GM13976 (cell line): ENCODE measurements around the gene INO80E.

Experiments used
- DNase-seq: peaks from one replicate; pipeline ENCODE4 v3.0.0; 2012; ENCODE audit warnings: low spot score
- CTCF ChIP-seq: IDR thresholded peaks from 2 replicates; pipeline ENCODE4 v1.5.1; 2012; ENCODE audit warnings: borderline replicate concordance, mild to moderate bottlenecking; ENCODE audit not compliant: insufficient read depth; ENCODE audit errors: extremely low read depth, missing control alignments, control extremely low read depth
- in situ Hi-C: fragments of 300-500 bp; cut with MboI; formaldehyde crosslinking; loops from one replicate; pipeline ENCODE4 v1.12.0; 2022; ENCODE audit warnings: low sequenced_read_pairs, mixed read lengths, inconsistent platforms; ENCODE audit not compliant: unreplicated experiment

Gene INO80E

GRCh38 chr16:30026449-30026848 lies 30.4 kb downstream of the INO80E start:
- no peak for DNase-seq
- TF ChIP-seq CTCF, result no peak
- in situ Hi-C loops, result no loop called here

GRCh38 chr16:30027588-30028437 lies 31.8 kb downstream of the INO80E start:
- in situ Hi-C loops, result no loop called here
- TF ChIP-seq CTCF, result no peak
- DNase-seq, result no peak

GRCh38 chr16:30028438-30029076 lies 32.5 kb downstream of the INO80E start:
- TF ChIP-seq CTCF, result no peak
- DNase-seq, result no peak
- in situ Hi-C loops, result no loop called here

- DNase-seq, result no peak
- in situ Hi-C loops, result no loop called here
These were observed 34.1 kb downstream of the INO80E start for GRCh38 chr16:30030011-30030685.

GRCh38 chr16:30030841-30031413 lies 34.9 kb downstream of the INO80E start, which contains the start of gene TLCD3B:
Gene TLCD3B (minus strand): TSS chr16:30031271. CDS start chr16:30030527, 744 bp downstream.
- TF ChIP-seq CTCF, result no peak
- in situ Hi-C loops, result no loop called here
- DNase-seq, result no peak

More at GRCh38 chr16:30030011-30030685, 34.1 kb downstream of the INO80E start:
- TF ChIP-seq CTCF, result no peak

- in situ Hi-C loops, result no loop called here
- TF ChIP-seq CTCF, result no peak
- no peak for DNase-seq
These were observed 35.5 kb downstream of the INO80E start for GRCh38 chr16:30031477-30031918.
